Measurements from ENCODE around the gene GNG2.

The GNG2 gene

GRCh38 chr14:51834240-51834639 lies 26.2 kb upstream of the GNG2 start:
- ChIA-PET POLR2A (no interaction called here), CTCF (interaction anchor here (0.6 kb wide), 1 partner anchor 98 kb away, joined by 9 read pairs; no protein-coding TSS in a partner anchor)
- H3K4me1 ChIP-seq (ENCODE audit: control insufficient read depth, insufficient read depth, low read length) = no peaks in the 10 kb centered on the region
- no peak overlapping the region for H3K27ac ChIP-seq (ENCODE audit: extremely low read depth, low read depth, low read length)
- H3K9me3 ChIP-seq (ENCODE audit: control insufficient read depth, insufficient read depth, low read depth, low read length) = no peaks in the 10 kb centered on the region
- H3K4me3 ChIP-seq (ENCODE audit: low read depth, low read length) = no peak overlapping the region
- no peaks in the 10 kb centered on the region for H3K36me3 ChIP-seq (ENCODE audit: control insufficient read depth in 2 of 2, insufficient read depth in 1 of 2, low read length in 2 of 2)
- TF ChIP-seq AEBP2 (tag by site-specific recombination; IDR thresholded peaks at IDR 0.05; ENCODE audit: borderline replicate concordance) (no peak), WT1 (tag by site-specific recombination; IDR thresholded peaks at IDR 0.05) (no peak), ZNF449 (tag by site-specific recombination; IDR thresholded peaks at IDR 0.05) (no peak), ZNF629 (tag by site-specific recombination; IDR thresholded peaks at IDR 0.05) (no peak), ZNF341 (tag by site-specific recombination; IDR thresholded peaks at IDR 0.05; ENCODE audit: low read depth) (no peak), ZNF18 (tag by site-specific recombination; IDR thresholded peaks at IDR 0.05) (no peak), ZNF37A (tag by site-specific recombination; IDR thresholded peaks at IDR 0.05) (no peak), ZBTB48 (tag by site-specific recombination; IDR thresholded peaks at IDR 0.05) (no peak), ZEB2 (tag by site-specific recombination; IDR thresholded peaks at IDR 0.05) (no peak), ZNF426 (tag by site-specific recombination; IDR thresholded peaks at IDR 0.05) (no peak), ZNF558 (tag by site-specific recombination; IDR thresholded peaks at IDR 0.05) (no peak), KLF16 (tag by site-specific recombination; IDR thresholded peaks at IDR 0.05) (no peak), ZBTB21 (tag by site-specific recombination; IDR thresholded peaks at IDR 0.05) (no peak), HOXA7 (CRISPR knock-in tag; IDR thresholded peaks at IDR 0.05; ENCODE audit: borderline replicate concordance) (no peak), SP2 (tag by site-specific recombination; IDR thresholded peaks at IDR 0.05) (no peak), ZNF571 (tag by site-specific recombination; IDR thresholded peaks at IDR 0.05) (no peak), HIC1 (tag by site-specific recombination; IDR thresholded peaks at IDR 0.05) (no peak)

- no peaks in the 10 kb centered on the region for H3K36me3 ChIP-seq (ENCODE audit: control insufficient read depth in 2 of 2, insufficient read depth in 1 of 2, low read length in 2 of 2)
- H3K9me3 ChIP-seq (ENCODE audit: control insufficient read depth, insufficient read depth, low read depth, low read length) = no peaks in the 10 kb centered on the region
- ChIA-PET CTCF (no interaction called here), POLR2A (no interaction called here)
- H3K4me3 ChIP-seq (ENCODE audit: low read depth, low read length) = no peak overlapping the region
- H3K27ac ChIP-seq (ENCODE audit: extremely low read depth, low read depth, low read length) = no peak overlapping the region
- H3K4me1 ChIP-seq (ENCODE audit: control insufficient read depth, insufficient read depth, low read length) = no peaks in the 10 kb centered on the region
- no peak for TF ChIP-seq ZNF362 (tag by site-specific recombination; IDR thresholded peaks at IDR 0.05)
- no peak for TF ChIP-seq ZNF639 (tag by site-specific recombination; IDR thresholded peaks at IDR 0.05)
- TF ChIP-seq OSR2 (tag by site-specific recombination; IDR thresholded peaks at IDR 0.05) = no peak
- no peak for TF ChIP-seq ZNF324 (tag by site-specific recombination; IDR thresholded peaks at IDR 0.05)
- no peak for TF ChIP-seq ZBTB48 (tag by site-specific recombination; IDR thresholded peaks at IDR 0.05)
- TF ChIP-seq ZNF132 (tag by site-specific recombination; IDR thresholded peaks at IDR 0.05; ENCODE audit: borderline replicate concordance) = no peak
- TF ChIP-seq ZNF311 (tag by site-specific recombination; IDR thresholded peaks at IDR 0.05; ENCODE audit: borderline replicate concordance) = no peak
- TF ChIP-seq ZNF488 (tag by site-specific recombination; IDR thresholded peaks at IDR 0.05) = no peak
- no peak for TF ChIP-seq ZNF239 (tag by site-specific recombination; IDR thresholded peaks at IDR 0.05)
These were observed 24.0 kb upstream of the GNG2 start for GRCh38 chr14:51836417-51836816.
